ENCODE measurements around the gene NETO2.
"Not testable (repeated sequence)": the region's sequence is repeated elsewhere in the genome, so short reads cannot be mapped to it uniquely, and the experiment has no call there.

The NETO2 gene

GRCh38 chr16:47134550-47134949 is 9.2 kb downstream of the NETO2 start:
- DNase-seq: no peak

GRCh38 chr16:47132308-47132707 is 11.4 kb downstream of the NETO2 start:
- DNase-seq: no peak

GRCh38 chr16:47129755-47130435 is 13.8 kb downstream of the NETO2 start:
- no peak for DNase-seq

GRCh38 chr16:47127541-47127940 is 16.2 kb downstream of the NETO2 start:
- DNase-seq: no peak

GRCh38 chr16:47125757-47126156 is 18.0 kb downstream of the NETO2 start:
- DNase-seq: no peak

- no peak for DNase-seq
Measured at GRCh38 chr16:47113130-47113529, 30.6 kb downstream of the NETO2 start.

GRCh38 chr16:47110939-47111338 is 32.8 kb downstream of the NETO2 start:
- no peak for DNase-seq

GRCh38 chr16:47109361-47109760 is 34.4 kb downstream of the NETO2 start:
- DNase-seq: no peak

- not testable (repeated sequence) for DNase-seq
Measured at GRCh38 chr16:47102921-47103320, 40.8 kb downstream of the NETO2 start.

- not testable (repeated sequence) for DNase-seq
Measured at GRCh38 chr16:47097154-47097553, 46.6 kb downstream of the NETO2 start.

- no peak for DNase-seq
Measured at GRCh38 chr16:47096297-47096696, 47.4 kb downstream of the NETO2 start.

- DNase-seq: no peak
Measured at GRCh38 chr16:47084198-47084597, 59.5 kb downstream of the NETO2 start.

- DNase-seq: no peak
Measured at GRCh38 chr16:47082099-47082865, 61.5 kb downstream of the NETO2 start.

- DNase-seq: no peak
Measured at GRCh38 chr16:47081115-47081514, 62.6 kb downstream of the NETO2 start.

GRCh38 chr16:47079860-47080259 is 63.9 kb downstream of the NETO2 start:
- DNase-seq: no peak

GRCh38 chr16:47073223-47074155 is 70.3 kb downstream of the NETO2 start:
- no peak for DNase-seq

GRCh38 chr16:47072158-47072557 is 71.6 kb downstream of the NETO2 start:
- no peak for DNase-seq

- no peak for DNase-seq
Measured at GRCh38 chr16:47069841-47070584, 73.7 kb downstream of the NETO2 start.

- no peak for DNase-seq
Measured at GRCh38 chr16:47069313-47069712, 74.4 kb downstream of the NETO2 start.

- no peak for DNase-seq
Measured at GRCh38 chr16:47067203-47067602, 76.5 kb downstream of the NETO2 start.

- no peak for DNase-seq
Measured at GRCh38 chr16:47065766-47066688, 77.7 kb downstream of the NETO2 start.

Measured in effector CD4-positive, alpha-beta T cell (primary cell).